Sigmoid colon (tissue), 7 donors: ENCODE measurements around the gene ACYP2. TPM values are rescaled to one million over a fixed set of nuclear protein-coding genes. Genes with fewer than 3 reads are reported as not detected.

Experiments
- DNase-seq: peaks from one replicate; pipeline ENCODE4 v3.0.0-alpha.2; 2019
- H3K27ac ChIP-seq, 4 donors: fragments of 200-600 bp; sonication (generic); one replicate each; pipeline ENCODE4 v1.5.1; 2016 to 2019; ENCODE audit warnings: mild to moderate bottlenecking in 1 of 4
- H3K27me3 ChIP-seq, 3 donors: fragments of 200-600 bp; sonication (generic); one replicate each; pipeline ENCODE4 v1.5.1; 2019; ENCODE audit warnings: mild to moderate bottlenecking in 1 of 3
- H3K36me3 ChIP-seq, 4 donors: fragments of 200-600 bp; sonication (generic); one replicate each; pipeline ENCODE4 v1.5.1; 2016 to 2019
- H3K4me1 ChIP-seq, 4 donors: fragments of 200-600 bp; sonication (generic); one replicate each; pipeline ENCODE4 v1.5.1; 2017 to 2019
- H3K4me3 ChIP-seq, 4 donors: fragments of 200-600 bp; sonication (generic); one replicate each; pipeline ENCODE4 v1.5.1; 2017 to 2019; ENCODE audit warnings: mild to moderate bottlenecking in 2 of 4, moderate library complexity in 1 of 4
- H3K9me3 ChIP-seq, 4 donors: fragments of 200-600 bp in 3 of 4; sonication (generic) in 3 of 4; one replicate each; pipeline versions ENCODE4 v1.5.1 to v1.6.1; 2013 to 2019
- CTCF ChIP-seq, 4 experiments: fragments of 450-650 bp in 3 of 4; fragments of 200-600 bp in 1 of 4; IDR thresholded peaks; one replicate each; pipeline ENCODE4 v1.5.1; 2016 to 2019; ENCODE audit warnings: antibody characterized with exemption in 4 of 4, mild to moderate bottlenecking in 3 of 4, moderate library complexity in 2 of 4
- EP300 ChIP-seq, 4 donors: sonication (generic); formaldehyde crosslinking; IDR thresholded peaks; one replicate each; pipeline ENCODE4 v1.6.1; 2017; ENCODE audit warnings: antibody characterized with exemption in 4 of 4
- POLR2A ChIP-seq, 2 donors: fragments of 450-650 bp; IDR thresholded peaks; one replicate each; pipeline ENCODE4 v1.6.1; 2016; ENCODE audit warnings: antibody characterized with exemption in 2 of 2, mild to moderate bottlenecking in 2 of 2, moderate library complexity in 2 of 2
- POLR2AphosphoS5 ChIP-seq, 4 donors: sonication (generic); formaldehyde crosslinking; IDR thresholded peaks; one replicate each; pipeline ENCODE4 v1.6.1; 2017; ENCODE audit warnings: antibody characterized with exemption in 4 of 4
- WGBS, 2 donors: extraction: QIAGEN DNeasy Blood & Tissue Kit; methylation state at CpG; one replicate each; pipeline ENCODE4 v1.1.7; 2013; 5-methylcytosine and 5-hydroxymethylcytosine counted together
- intact Hi-C: fragments of 100-400 bp; cut with DNase I; formaldehyde crosslinking; loops from one replicate; pipeline ENCODE4 v1.15.1; 2023
- polyA plus RNA-seq, 3 donors: library from polyadenylated mRNA; stranded (reverse); fragments of 200-250 nt; gene quantifications; one replicate each; pipeline ENCODE4 v1.2.3, GENCODE V29; 2013
- total RNA-seq, 4 donors: library from RNA; depleted of rRNA; stranded (reverse); fragments of >200 nt; gene quantifications; one replicate each; pipeline ENCODE4 v1.1.0, GENCODE V29; 2016
- donor health status: healthy with polysubstance abuse.
- donor health status: Bipolar disorder and iron deficiency.
- donor health status: healthy.

The ACYP2 gene
- total and polyA plus RNA-seq, 7 donors = 13.2 to 32.0 (median 19.8) TPM

- no peaks in the 10 kb centered on the region for H3K9me3 ChIP-seq
- no peak for DNase-seq
- H3K36me3 ChIP-seq = no peaks in the 10 kb centered on the region
- intact Hi-C loops = loop anchor here (5.0 to 10.0 kb wide), 3 partner anchors 250 to 500 kb away; partner anchors contain the start of gene SPTBN1
- no peaks in the 10 kb centered on the region for H3K27me3 ChIP-seq
- TF ChIP-seq CTCF (IDR thresholded peaks at IDR 0.05) = no peak
- TF ChIP-seq EP300 (IDR thresholded peaks at IDR 0.05) = no peak
- TF ChIP-seq POLR2AphosphoS5 (IDR thresholded peaks at IDR 0.05) = no peak
- no peak for TF ChIP-seq POLR2A (IDR thresholded peaks at IDR 0.05)
- H3K27ac ChIP-seq = peak overlapping the region in 2 of 4 donors; percentile 22 to 59
- WGBS, 2 donors = 22 to 62% methylated on average over 3 of the region's 3 CpGs
- H3K4me1 ChIP-seq = peaks cover 0 to 32% (median 20%) of the 10 kb centered on the region in 4 donors
- H3K4me3 ChIP-seq = no peak overlapping the region
Observed at GRCh38 chr2:54207666-54208195, 92.3 kb downstream of the ACYP2 start.

- Histone ChIP-seq H3K27me3 (no peaks in the 10 kb centered on the region), H3K27ac (peak overlapping the region in 2 of 4 donors; percentile 22 to 59), H3K4me1 (peaks cover 0 to 33% (median 20%) of the 10 kb centered on the region in 4 donors), H3K4me3 (no peak overlapping the region), H3K9me3 (no peaks in the 10 kb centered on the region), H3K36me3 (no peaks in the 10 kb centered on the region)
- TF ChIP-seq EP300 (IDR thresholded peaks at IDR 0.05) (no peak), POLR2A (IDR thresholded peaks at IDR 0.05) (no peak), CTCF (IDR thresholded peaks at IDR 0.05) (no peak), POLR2AphosphoS5 (IDR thresholded peaks at IDR 0.05) (no peak)
- intact Hi-C loops = loop anchor here (5.0 to 10.0 kb wide), 3 partner anchors 249 to 499 kb away; partner anchors contain the start of gene SPTBN1
- DNase-seq = no peak
- WGBS, 2 donors = 60 to 76% methylated on average over 1 of the region's 1 CpG
Observed at GRCh38 chr2:54208364-54209240, 93.2 kb downstream of the ACYP2 start.

- Histone ChIP-seq H3K36me3 (no peaks in the 10 kb centered on the region), H3K9me3 (no peaks in the 10 kb centered on the region), H3K4me3 (no peak overlapping the region), H3K27ac (peak overlapping the region in 2 of 4 donors; percentile 22 to 59), H3K27me3 (no peaks in the 10 kb centered on the region), H3K4me1 (peaks cover 0 to 33% (median 20%) of the 10 kb centered on the region in 4 donors)
- no peak for TF ChIP-seq CTCF (IDR thresholded peaks at IDR 0.05)
- no peak for TF ChIP-seq EP300 (IDR thresholded peaks at IDR 0.05)
- no peak for TF ChIP-seq POLR2A (IDR thresholded peaks at IDR 0.05)
- TF ChIP-seq POLR2AphosphoS5 (IDR thresholded peaks at IDR 0.05) = no peak
- intact Hi-C loops = loop anchor here (5.0 to 10.0 kb wide), 3 partner anchors 248 to 498 kb away; partner anchors contain the start of gene SPTBN1
- DNase-seq = no peak
- WGBS, 2 donors = 94% methylated on average over 3 of the region's 3 CpGs
Observed at GRCh38 chr2:54209379-54209778, 94.0 kb downstream of the ACYP2 start.

- TF ChIP-seq POLR2A (IDR thresholded peaks at IDR 0.05) (no peak), POLR2AphosphoS5 (IDR thresholded peaks at IDR 0.05) (peak in 2 of 4 donors; percentile 9 to 48), EP300 (IDR thresholded peaks at IDR 0.05) (no peak), CTCF (IDR thresholded peaks at IDR 0.05) (no peak)
- Histone ChIP-seq H3K27ac (peak overlapping the region in 2 of 4 donors; percentile 43 to 49), H3K9me3 (no peaks in the 10 kb centered on the region), H3K4me1 (peaks cover 0 to 33% (median 20%) of the 10 kb centered on the region in 4 donors), H3K27me3 (no peaks in the 10 kb centered on the region), H3K36me3 (no peaks in the 10 kb centered on the region), H3K4me3 (no peak overlapping the region)
- DNase-seq = no peak
- intact Hi-C loops = no loop called here
- 81 to 82% methylated on average over 1 of the region's 1 CpG for WGBS, 2 donors
Observed at GRCh38 chr2:54212456-54212855, 97.0 kb downstream of the ACYP2 start.
